Keratinocyte (primary cell): ENCODE data around the gene IRGQ. TPM values are rescaled to one million over a fixed set of nuclear protein-coding genes. Genes with fewer than 3 reads are reported as not detected.

Experiments
- DNase-seq: peaks from one replicate; pipeline ENCODE4 v3.0.0-alpha.2; 2011; ENCODE audit warnings: low read depth, missing footprints, low spot score
- FAIRE-seq: peaks from 2 replicates; lab custom pipeline; 2011; peaks lifted over from hg19 to GRCh38; lab: Jason Lieb, UNC
- H2AFZ ChIP-seq: 2 replicates; pipeline ENCODE4 v1.6.0; 2012; ENCODE audit warnings: low read length, control low read depth, inconsistent platforms; ENCODE audit not compliant: control insufficient read depth
- H3K27ac ChIP-seq: 2 replicates; pipeline ENCODE4 v1.5.1; 2011; ENCODE audit warnings: low read length; ENCODE audit not compliant: control insufficient read depth, insufficient read depth
- H3K27me3 ChIP-seq: 3 replicates; pipeline ENCODE4 v1.6.0; 2011; ENCODE audit warnings: low read length; ENCODE audit not compliant: control insufficient read depth, insufficient read depth; ENCODE audit errors: extremely low read depth
- H3K36me3 ChIP-seq, 2 experiments: 2 replicates in 1 of 2; 3 replicates in 1 of 2; pipeline ENCODE4 v1.5.1; 2011; ENCODE audit warnings: low read length in 2 of 2, mild to moderate bottlenecking in 1 of 2; ENCODE audit not compliant: control insufficient read depth in 2 of 2, insufficient read depth in 2 of 2; ENCODE audit errors: extremely low read depth in 1 of 2
- H3K4me1 ChIP-seq: 3 replicates; pipeline ENCODE4 v1.5.1; 2011; ENCODE audit warnings: low read length; ENCODE audit not compliant: control insufficient read depth, insufficient read depth; ENCODE audit errors: extremely low read depth
- H3K4me2 ChIP-seq: 3 replicates; pipeline ENCODE4 v1.6.0; 2011; ENCODE audit warnings: low read depth, low read length; ENCODE audit not compliant: control insufficient read depth, insufficient read depth; ENCODE audit errors: extremely low read depth
- H3K4me3 ChIP-seq, 3 experiments: fragments of 200-600 bp in 1 of 3; sonication (generic) in 1 of 3; 2 replicates in 2 of 3; 3 replicates in 1 of 3; pipeline ENCODE4 v1.5.1; 2011 to 2016; ENCODE audit warnings: low read length in 3 of 3, mild to moderate bottlenecking in 3 of 3, control low read depth in 2 of 3, inconsistent platforms in 1 of 3, low read depth in 1 of 3, mixed read lengths in 1 of 3, mixed run types in 1 of 3, moderate library complexity in 1 of 3; ENCODE audit not compliant: control insufficient read depth in 2 of 3, insufficient read depth in 2 of 3; ENCODE audit errors: extremely low read depth in 1 of 3
- H3K79me2 ChIP-seq: 2 replicates; pipeline ENCODE4 v1.6.0; 2012; ENCODE audit warnings: low read length; ENCODE audit not compliant: control insufficient read depth, insufficient read depth
- H3K9ac ChIP-seq: 3 replicates; pipeline ENCODE4 v1.6.0; 2011; ENCODE audit warnings: low read length; ENCODE audit not compliant: control insufficient read depth, insufficient read depth; ENCODE audit errors: extremely low read depth
- H3K9me1 ChIP-seq: 3 replicates; pipeline ENCODE4 v1.6.0; 2011; ENCODE audit warnings: low read length; ENCODE audit not compliant: control insufficient read depth, insufficient read depth; ENCODE audit errors: extremely low read depth
- H3K9me3 ChIP-seq: 2 replicates; pipeline ENCODE4 v1.5.1; 2012; ENCODE audit warnings: low read depth, low read length; ENCODE audit not compliant: control insufficient read depth
- H4K20me1 ChIP-seq: 3 replicates; pipeline ENCODE4 v1.6.0; 2011; ENCODE audit warnings: low read length; ENCODE audit not compliant: control insufficient read depth, insufficient read depth; ENCODE audit errors: extremely low read depth
- CTCF ChIP-seq, 3 experiments: IDR thresholded peaks in 1 of 3; conservative IDR thresholded peaks in 1 of 3; optimal IDR thresholded peaks in 1 of 3; 2 replicates in 2 of 3; 3 replicates in 1 of 3; pipeline versions ENCODE3 to v1.5.1; 2011; ENCODE audit warnings: low read length in 3 of 3, mild to moderate bottlenecking in 3 of 3, moderate library complexity in 2 of 3, control low read depth in 1 of 3, inconsistent platforms in 1 of 3; ENCODE audit not compliant: insufficient read depth in 2 of 3; ENCODE audit errors: extremely low read depth in 1 of 3
- EZH2 ChIP-seq: IDR thresholded peaks from one replicate; pipeline ENCODE4 v1.6.1; 2012; ENCODE audit warnings: inconsistent platforms, mild to moderate bottlenecking, low read length, moderate library complexity
- dilution Hi-C: fragments of 300-500 bp; cut with MboI; formaldehyde crosslinking; loops from one replicate; pipeline ENCODE4 v1.7.0; 2020; ENCODE audit warnings: low sequenced_read_pairs; ENCODE audit not compliant: extremely low pct_ligation_motif_present
- polyA plus RNA-seq, 5 experiments: library from polyadenylated mRNA; depleted of rRNA in 3 of 5; stranded (reverse) in 3 of 5; stranded (forward) in 1 of 5; unstranded in 1 of 5; fragments of >200 nt; gene quantifications; 1 replicate in 1 of 5; 2 replicates in 3 of 5; 3 replicates in 1 of 5; pipeline versions ENCODE4 v1.2.1 to v1.2.3, GENCODE V29; 2011 to 2012; ENCODE audit warnings: missing spikeins in 2 of 5, low read depth in 1 of 5, low replicate concordance in 1 of 5

IRGQ gene
- polyA plus RNA-seq, 1 donor (not counting 4 experiments of a cell fraction or from before 2014, with no cell fraction given): 12.9 TPM

GRCh38 chr19:43616306-43616705, 20.4 kb upstream of the IRGQ start:
- no peak for FAIRE-seq
- dilution Hi-C loops: no loop called here

DNA sequence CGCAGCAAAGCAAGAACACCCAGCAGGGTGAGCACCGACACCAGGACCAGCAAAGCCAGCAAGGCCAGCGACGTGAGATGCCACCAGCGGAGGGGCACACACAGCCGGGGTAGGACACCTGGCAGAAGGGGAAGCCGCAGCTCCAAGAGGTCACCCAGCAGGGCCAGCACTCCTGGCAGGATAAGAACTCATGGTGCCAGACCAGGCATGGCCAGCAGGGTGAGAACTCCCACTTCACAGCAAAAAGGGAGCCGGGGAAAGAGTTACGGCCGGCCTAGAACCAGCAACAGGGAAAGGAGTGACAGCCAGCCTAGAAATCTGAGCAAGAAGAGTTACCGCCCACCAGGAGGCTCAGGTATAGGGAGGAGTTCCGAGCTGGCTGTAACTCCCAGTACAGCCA, 16.4 kb upstream of the IRGQ start:
- dilution Hi-C loops: no loop called here
- Histone ChIP-seq H3K36me3 (peaks cover 3 to 12% of the 10 kb centered on the region in 2 experiments), H3K9me3 (no peaks in the 10 kb centered on the region), H3K27ac (no peak overlapping the region), H3K9me1 (no peaks in the 10 kb centered on the region), H3K27me3 (no peaks in the 10 kb centered on the region), H2AFZ (no peak overlapping the region), H4K20me1 (no peaks in the 10 kb centered on the region), H3K4me1 (peaks cover under 1% of the 10 kb centered on the region), H3K79me2 (peaks cover 9% of the 10 kb centered on the region), H3K4me3 (no peak overlapping the region), H3K9ac (no peak overlapping the region), H3K4me2 (no peak overlapping the region)
- DNase-seq (no peak), FAIRE-seq (no peak)
- no peak for TF ChIP-seq CTCF (optimal IDR thresholded peaks at IDR 0.05 in 1 of 3, IDR thresholded peaks at IDR 0.05 in 1 of 3, conservative IDR thresholded peaks at IDR 0.05 in 1 of 3; ENCODE audit: extremely low read depth in 1 of 3, insufficient read depth in 2 of 3, low read length in 3 of 3)
- no peak for TF ChIP-seq EZH2

More at GRCh38 chr19:43616306-43616705, 20.4 kb upstream of the IRGQ start:
- Histone ChIP-seq H4K20me1 (no peaks in the 10 kb centered on the region), H3K9ac (no peak overlapping the region), H3K4me2 (no peak overlapping the region), H3K9me1 (no peaks in the 10 kb centered on the region), H3K27ac (no peak overlapping the region), H3K9me3 (no peaks in the 10 kb centered on the region), H3K4me1 (peaks cover 16% of the 10 kb centered on the region), H2AFZ (no peak overlapping the region), H3K79me2 (peaks cover 15% of the 10 kb centered on the region), H3K27me3 (no peaks in the 10 kb centered on the region), H3K4me3 (no peak overlapping the region), H3K36me3 (peaks cover 3 to 12% of the 10 kb centered on the region in 2 experiments)
- TF ChIP-seq CTCF (optimal IDR thresholded peaks at IDR 0.05 in 1 of 3, IDR thresholded peaks at IDR 0.05 in 1 of 3, conservative IDR thresholded peaks at IDR 0.05 in 1 of 3; ENCODE audit: extremely low read depth in 1 of 3, insufficient read depth in 2 of 3, low read length in 3 of 3): no peak
- no peak for TF ChIP-seq EZH2
- DNase-seq: no peak
